CD4-positive, CD25-positive, alpha-beta regulatory T cell (primary cell): ENCODE results near the gene KIAA0319L. TPM values are rescaled to one million over a fixed set of nuclear protein-coding genes. Genes with fewer than 3 reads are reported as not detected.

ENCODE experiments used
- ATAC-seq, 2 donors: fragments of 150-1000 bp; cut with Tn5 transposase; one replicate each; pipeline ENCODE4 v1.10.0; 2021; ENCODE audit warnings: low read depth in 2 of 2, moderate number of reproducible peaks in 2 of 2, moderate library complexity in 1 of 2
- DNase-seq, 3 donors: peaks; one replicate each; pipeline versions ENCODE4 v3.0.0 to v3.0.0-alpha.2; 2012 to 2022; ENCODE audit warnings: mixed read lengths in 1 of 3
- H3K27ac ChIP-seq: one replicate; pipeline ENCODE4 v1.7.0; 2013; ENCODE audit warnings: mild to moderate bottlenecking, low read length; ENCODE audit not compliant: insufficient read depth, poor library complexity, severe bottlenecking
- H3K27me3 ChIP-seq: one replicate; pipeline ENCODE4 v1.7.0; 2013; ENCODE audit warnings: low read length; ENCODE audit not compliant: control insufficient read depth, insufficient read depth
- H3K36me3 ChIP-seq: one replicate; pipeline ENCODE4 v1.7.0; 2013; ENCODE audit warnings: mild to moderate bottlenecking, low read length, moderate library complexity; ENCODE audit not compliant: control insufficient read depth, insufficient read depth
- H3K4me1 ChIP-seq: 2 replicates; pipeline ENCODE4 v1.7.0; 2013; ENCODE audit warnings: mild to moderate bottlenecking, low read length; ENCODE audit not compliant: insufficient read depth, control insufficient read depth, poor library complexity, severe bottlenecking
- H3K4me3 ChIP-seq: one replicate; pipeline ENCODE4 v1.7.0; 2013; ENCODE audit warnings: low read depth, mild to moderate bottlenecking, low read length, moderate library complexity
- H3K9me3 ChIP-seq, 2 experiments: 1 replicate in 1 of 2; 2 replicates in 1 of 2; pipeline ENCODE4 v1.7.0; 2013; ENCODE audit warnings: low read length in 2 of 2, mild to moderate bottlenecking in 1 of 2, moderate library complexity in 1 of 2; ENCODE audit not compliant: control insufficient read depth in 2 of 2
- H3K27ac Mint-ChIP-seq, 3 donors: one replicate each; pipeline ENCODE4 v1.8.0; 2020 to 2022; ENCODE audit warnings: mild to moderate bottlenecking in 3 of 3, mixed read lengths in 3 of 3, moderate library complexity in 2 of 3
- H3K27me3 Mint-ChIP-seq: one replicate; pipeline ENCODE4 v1.8.0; 2022; ENCODE audit warnings: mild to moderate bottlenecking, mixed read lengths
- H3K36me3 Mint-ChIP-seq: one replicate; pipeline ENCODE4 v1.8.0; 2020; ENCODE audit warnings: mixed read lengths
- H3K4me1 Mint-ChIP-seq, 4 donors: one replicate each; pipeline ENCODE4 v1.8.0; 2020 to 2022; ENCODE audit warnings: mixed read lengths in 4 of 4, mild to moderate bottlenecking in 1 of 4
- H3K4me3 Mint-ChIP-seq, 4 donors: one replicate each; pipeline ENCODE4 v1.8.0; 2020 to 2022; ENCODE audit warnings: mild to moderate bottlenecking in 4 of 4, mixed read lengths in 4 of 4, moderate library complexity in 3 of 4
- H3K9me3 Mint-ChIP-seq, 7 donors: one replicate each; pipeline ENCODE4 v1.8.0; 2020 to 2022; ENCODE audit warnings: mixed read lengths in 7 of 7, mild to moderate bottlenecking in 3 of 7, moderate library complexity in 2 of 7
- polyA plus RNA-seq, 4 donors: library from polyadenylated mRNA; unstranded; fragments of 300-500 nt; fragmentation: Illumina TruSeq; gene quantifications; one replicate each; pipeline ENCODE4 v1.2.3, GENCODE V29; 2021
- total RNA-seq: library from RNA; stranded (reverse); gene quantifications from one replicate; pipeline ENCODE4 v1.2.3, GENCODE V29; 2022

KIAA0319L gene
- total and polyA plus RNA-seq, 5 donors from 2014 or later: 16.2 to 72.4 (median 17.6) TPM

DNA sequence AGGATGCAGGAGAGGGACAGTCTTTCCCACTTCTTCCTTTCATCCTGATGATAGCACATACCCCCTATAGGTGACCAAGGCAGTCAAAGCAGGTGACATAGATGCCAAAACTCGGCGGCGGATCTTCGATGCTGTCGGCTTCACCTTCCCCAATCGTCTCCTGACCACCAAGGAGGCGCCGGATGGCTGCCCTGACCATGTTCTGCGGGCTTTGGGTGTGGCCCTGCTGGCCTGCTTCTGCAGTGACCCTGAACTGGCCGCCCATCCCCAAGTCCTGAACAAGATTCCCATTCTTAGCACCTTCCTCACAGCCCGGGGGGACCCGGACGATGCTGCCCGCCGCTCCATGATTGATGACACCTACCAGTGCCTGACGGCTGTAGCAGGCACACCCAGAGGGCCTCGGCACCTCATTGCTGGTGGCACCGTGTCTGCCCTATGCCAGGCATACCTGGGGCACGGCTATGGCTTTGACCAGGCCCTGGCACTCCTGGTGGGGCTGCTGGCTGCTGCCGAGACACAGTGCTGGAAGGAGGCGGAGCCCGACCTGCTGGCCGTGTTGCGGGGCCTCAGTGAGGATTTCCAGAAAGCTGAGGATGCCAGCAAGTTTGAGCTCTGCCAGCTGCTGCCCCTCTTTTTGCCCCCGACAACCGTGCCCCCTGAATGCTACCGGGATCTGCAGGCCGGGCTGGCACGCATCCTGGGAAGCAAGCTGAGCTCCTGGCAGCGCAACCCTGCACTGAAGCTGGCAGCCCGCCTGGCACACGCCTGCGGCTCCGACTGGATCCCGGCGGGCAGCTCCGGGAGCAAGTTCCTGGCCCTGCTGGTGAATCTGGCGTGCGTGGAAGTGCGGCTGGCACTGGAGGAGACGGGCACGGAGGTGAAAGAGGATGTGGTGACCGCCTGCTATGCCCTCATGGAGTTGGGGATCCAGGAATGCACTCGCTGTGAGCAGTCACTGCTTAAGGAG, 3.3 kb upstream of the KIAA0319L start:
- Histone ChIP-seq H3K27me3 (no peaks in the 10 kb centered on the region), H3K27ac (peak overlapping the region; percentile 17), H3K4me1 (peaks cover 28% of the 10 kb centered on the region), H3K9me3 (no peaks in the 10 kb centered on the region), H3K4me3 (no peak overlapping the region), H3K36me3 (peaks cover 3% of the 10 kb centered on the region)
- Mint-ChIP-seq H3K36me3 (peaks cover 12% of the 10 kb centered on the region), H3K27ac (peak overlapping the region in 1 of 3 donors; percentile 88), H3K9me3 (peaks cover 0 to 1% (median 0%) of the 10 kb centered on the region in 7 donors), H3K27me3 (no peaks in the 10 kb centered on the region), H3K4me1 (peaks cover 12 to 58% (median 33%) of the 10 kb centered on the region in 4 donors), H3K4me3 (peak overlapping the region; percentile 31 to 68 (median 54))
- ATAC-seq (no peak), DNase-seq (no peak)

DNA sequence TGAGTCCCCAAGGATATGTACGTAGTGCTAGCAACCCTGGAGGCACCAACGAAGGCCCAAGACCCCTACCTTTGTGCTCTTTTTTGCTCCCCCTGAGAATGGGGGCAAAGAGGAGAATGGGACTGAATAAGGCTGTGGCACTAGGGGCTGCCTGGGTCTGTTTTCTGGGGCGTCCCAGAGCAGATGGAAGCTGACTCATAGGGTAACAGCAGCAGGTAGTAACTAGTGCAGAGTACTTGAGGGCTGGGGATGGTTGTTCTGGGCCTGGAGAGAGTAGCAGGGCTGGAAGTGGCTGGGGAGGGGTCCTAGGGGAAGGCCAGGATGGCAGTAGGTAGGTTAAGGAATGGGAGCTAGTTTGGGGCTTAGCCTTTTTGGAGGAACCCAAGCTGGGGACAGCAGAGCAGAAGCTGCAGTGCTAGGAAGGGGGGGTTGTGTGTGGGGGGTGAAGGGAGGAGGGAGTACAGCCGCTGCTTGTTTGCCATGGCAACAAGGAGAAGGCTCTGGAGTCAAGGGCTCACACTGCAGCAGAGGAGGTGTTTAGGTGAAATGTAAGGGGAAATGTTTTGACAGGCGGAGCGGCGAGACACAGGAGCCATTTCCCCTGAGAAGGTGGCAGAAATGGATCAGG, 2.2 kb upstream of the KIAA0319L start:
- ATAC-seq (no peak), DNase-seq (no peak)
- Histone ChIP-seq H3K4me3 (no peak overlapping the region), H3K27me3 (no peaks in the 10 kb centered on the region), H3K9me3 (no peaks in the 10 kb centered on the region), H3K4me1 (peaks cover 38% of the 10 kb centered on the region), H3K27ac (peak overlapping the region; percentile 83), H3K36me3 (peaks cover 3% of the 10 kb centered on the region)
- H3K36me3 Mint-ChIP-seq: peaks cover 7% of the 10 kb centered on the region
- peak overlapping the region; percentile 31 to 98 (median 64) for H3K4me3 Mint-ChIP-seq
- peaks cover 20 to 63% (median 37%) of the 10 kb centered on the region in 4 donors for H3K4me1 Mint-ChIP-seq
- H3K27ac Mint-ChIP-seq: peak overlapping the region; percentile 57 to 88 (median 65)
- H3K27me3 Mint-ChIP-seq: no peaks in the 10 kb centered on the region
- H3K9me3 Mint-ChIP-seq: peaks cover 0 to 1% (median 0%) of the 10 kb centered on the region in 7 donors

DNA sequence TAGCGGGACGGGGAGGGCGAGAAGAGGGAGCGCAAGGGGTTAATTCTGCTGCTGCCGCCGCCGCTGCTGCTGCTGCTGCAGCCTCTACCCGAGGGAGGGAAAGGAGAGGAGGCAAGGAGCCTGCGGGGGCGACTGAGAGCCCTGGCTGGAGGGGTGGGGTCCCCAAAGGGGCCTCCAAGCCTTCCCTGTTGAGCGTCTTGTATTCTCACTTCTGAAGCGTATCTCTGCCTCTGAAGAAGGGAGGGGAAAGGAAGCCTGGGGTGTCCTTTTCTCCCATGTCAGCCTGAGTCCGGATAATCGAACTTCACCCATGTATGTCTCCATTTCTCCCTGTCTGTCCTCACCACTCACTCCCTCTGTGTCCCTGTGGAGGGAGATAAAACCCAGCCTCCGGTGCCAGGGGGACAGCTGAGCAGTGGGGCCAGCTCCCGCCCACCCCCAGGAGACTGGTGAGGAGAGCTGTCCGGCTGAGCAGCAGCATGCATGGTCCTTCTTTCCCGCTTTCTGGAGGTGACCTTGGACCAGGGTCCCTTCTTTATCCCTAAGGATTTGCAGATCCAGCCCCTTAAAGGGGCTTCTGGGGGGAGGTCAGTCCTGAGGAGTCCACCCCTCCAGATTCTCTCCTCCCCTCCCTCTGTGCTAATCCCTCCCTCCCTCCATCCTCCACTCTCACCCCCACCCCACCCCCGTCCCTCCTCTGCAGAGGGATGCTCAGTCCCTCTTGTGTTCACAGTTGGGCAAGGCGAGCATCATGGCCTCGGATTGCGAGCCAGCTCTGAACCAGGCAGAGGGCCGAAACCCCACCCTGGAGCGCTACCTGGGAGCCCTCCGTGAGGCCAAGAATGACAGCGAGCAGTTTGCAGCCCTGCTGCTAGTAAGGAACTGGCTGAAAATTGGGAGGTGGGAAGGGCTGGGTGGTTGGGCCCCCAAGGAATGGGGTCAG, 1.4 kb upstream of the KIAA0319L start:
- ATAC-seq (no peak), DNase-seq (peak; percentile 21 to 35 (median 33))
- Histone ChIP-seq H3K4me3 (peak overlapping the region; percentile 78), H3K27me3 (no peaks in the 10 kb centered on the region), H3K4me1 (peaks cover 42% of the 10 kb centered on the region), H3K9me3 (no peaks in the 10 kb centered on the region), H3K27ac (peak overlapping the region; percentile 83), H3K36me3 (peaks cover 10% of the 10 kb centered on the region)
- H3K36me3 Mint-ChIP-seq: peaks cover 5% of the 10 kb centered on the region
- H3K4me1 Mint-ChIP-seq: peaks cover 27 to 68% (median 42%) of the 10 kb centered on the region in 4 donors
- H3K4me3 Mint-ChIP-seq: peak overlapping the region; percentile 97 to 100 (median 98)
- peaks cover 0 to 1% (median 0%) of the 10 kb centered on the region in 7 donors for H3K9me3 Mint-ChIP-seq
- no peaks in the 10 kb centered on the region for H3K27me3 Mint-ChIP-seq
- peak overlapping the region; percentile 95 to 97 (median 96) for H3K27ac Mint-ChIP-seq

DNA sequence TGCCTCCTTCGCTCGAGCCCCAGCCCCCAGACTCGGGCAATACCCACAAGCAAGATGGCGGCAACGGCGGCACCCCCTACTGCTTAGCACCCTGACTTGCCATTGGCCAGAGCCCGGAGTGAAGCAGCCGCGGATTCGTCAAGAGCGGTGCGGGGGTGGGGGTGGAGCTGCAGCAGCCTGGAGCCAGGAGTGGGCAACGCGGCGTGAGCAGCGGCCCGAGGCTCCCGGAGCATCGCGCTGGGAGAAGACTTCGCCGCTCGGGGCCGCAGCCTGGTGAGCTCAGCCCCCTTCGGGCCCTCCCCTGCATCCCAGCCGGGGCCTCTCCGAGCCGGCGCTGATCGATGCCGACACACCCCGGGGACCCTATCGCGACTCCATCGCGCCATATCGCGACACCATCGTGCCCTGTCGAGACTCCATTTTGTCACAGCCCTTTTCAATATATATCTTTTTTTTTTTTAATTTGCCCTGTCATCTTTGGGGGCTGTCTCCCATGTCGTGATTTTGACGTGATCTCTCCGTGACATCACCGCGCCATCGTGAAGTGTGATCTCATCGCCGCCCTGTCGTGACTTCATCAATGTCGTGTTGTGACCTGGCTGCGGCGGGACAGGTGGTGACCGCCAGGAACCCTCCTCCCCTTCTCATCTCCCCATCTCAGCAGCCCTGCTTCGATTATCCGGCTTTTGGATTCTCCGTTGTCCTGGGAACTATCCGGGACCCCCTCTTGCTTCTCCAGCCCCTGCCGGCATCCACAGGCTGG, 589 bp upstream of the KIAA0319L start, which contains the start of gene NCDN:
TSS of gene NCDN (plus strand) at position 189 of the 763 bp plus-strand sequence. CDS start at position 581, 392 bp downstream.
- Mint-ChIP-seq H3K27me3 (no peaks in the 10 kb centered on the region), H3K4me3 (peak within 1 kb of the TSS; percentile 97 to 100 (median 98)), H3K9me3 (peaks cover 0 to 1% (median 0%) of the 10 kb centered on the region in 7 donors), H3K4me1 (peaks cover 31 to 68% (median 47%) of the 10 kb centered on the region in 4 donors), H3K27ac (peak within 1 kb of the TSS; percentile 96 to 97 (median 97)), H3K36me3 (peaks cover 5% of the 10 kb centered on the region)
- Histone ChIP-seq H3K9me3 (no peaks in the 10 kb centered on the region), H3K27me3 (no peaks in the 10 kb centered on the region), H3K36me3 (peaks cover 16% of the 10 kb centered on the region), H3K27ac (peak within 1 kb of the TSS; percentile 83), H3K4me1 (peaks cover 43% of the 10 kb centered on the region), H3K4me3 (peak within 1 kb of the TSS; percentile 85)
- DNase-seq (peak; percentile 94 to 98 (median 94)), ATAC-seq (peak; percentile 95 to 96)

DNA sequence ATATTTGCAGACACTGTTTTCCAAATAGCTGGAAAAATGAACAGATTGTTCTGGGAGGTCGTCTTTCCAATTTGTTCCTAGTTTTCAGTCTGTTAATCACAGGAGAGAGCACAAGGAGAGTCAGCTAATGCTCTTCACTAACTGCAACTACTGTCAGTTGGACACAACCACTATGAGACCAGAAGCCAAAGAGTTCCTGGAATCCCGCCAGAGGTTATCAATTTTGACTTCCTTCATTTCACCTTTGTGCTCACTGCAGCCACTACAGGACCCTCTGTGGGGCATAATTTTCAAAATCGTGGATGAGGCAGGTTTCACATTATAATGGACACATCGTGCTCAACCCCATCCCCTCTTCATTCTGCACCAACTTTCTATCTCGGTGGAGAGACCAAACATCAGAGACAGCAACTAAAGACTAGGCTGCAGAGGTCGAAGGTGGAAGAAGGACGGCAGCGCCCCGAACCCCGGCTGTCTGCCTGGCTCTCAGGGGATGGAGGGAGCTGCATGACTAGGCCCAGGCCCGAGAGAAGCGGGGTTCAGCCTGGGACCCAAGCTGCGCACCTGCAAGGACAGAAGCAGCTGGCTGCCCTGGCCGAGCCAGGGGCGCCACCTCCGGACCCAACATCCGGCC, 602 bp downstream of the KIAA0319L start:
- Histone ChIP-seq H3K36me3 (peaks cover 27% of the 10 kb centered on the region), H3K4me1 (peaks cover 43% of the 10 kb centered on the region), H3K27me3 (no peaks in the 10 kb centered on the region), H3K9me3 (no peaks in the 10 kb centered on the region), H3K4me3 (peak overlapping the region; percentile 85), H3K27ac (peak overlapping the region; percentile 83)
- peaks cover 9% of the 10 kb centered on the region for H3K36me3 Mint-ChIP-seq
- peak overlapping the region; percentile 82 to 96 (median 93) for H3K27ac Mint-ChIP-seq
- peaks cover 0 to 1% (median 0%) of the 10 kb centered on the region in 7 donors for H3K9me3 Mint-ChIP-seq
- H3K4me3 Mint-ChIP-seq: peak overlapping the region; percentile 97 to 100 (median 98)
- DNase-seq (no peak), ATAC-seq (no peak)
- no peaks in the 10 kb centered on the region for H3K27me3 Mint-ChIP-seq
- H3K4me1 Mint-ChIP-seq: peaks cover 31 to 71% (median 49%) of the 10 kb centered on the region in 4 donors

DNA sequence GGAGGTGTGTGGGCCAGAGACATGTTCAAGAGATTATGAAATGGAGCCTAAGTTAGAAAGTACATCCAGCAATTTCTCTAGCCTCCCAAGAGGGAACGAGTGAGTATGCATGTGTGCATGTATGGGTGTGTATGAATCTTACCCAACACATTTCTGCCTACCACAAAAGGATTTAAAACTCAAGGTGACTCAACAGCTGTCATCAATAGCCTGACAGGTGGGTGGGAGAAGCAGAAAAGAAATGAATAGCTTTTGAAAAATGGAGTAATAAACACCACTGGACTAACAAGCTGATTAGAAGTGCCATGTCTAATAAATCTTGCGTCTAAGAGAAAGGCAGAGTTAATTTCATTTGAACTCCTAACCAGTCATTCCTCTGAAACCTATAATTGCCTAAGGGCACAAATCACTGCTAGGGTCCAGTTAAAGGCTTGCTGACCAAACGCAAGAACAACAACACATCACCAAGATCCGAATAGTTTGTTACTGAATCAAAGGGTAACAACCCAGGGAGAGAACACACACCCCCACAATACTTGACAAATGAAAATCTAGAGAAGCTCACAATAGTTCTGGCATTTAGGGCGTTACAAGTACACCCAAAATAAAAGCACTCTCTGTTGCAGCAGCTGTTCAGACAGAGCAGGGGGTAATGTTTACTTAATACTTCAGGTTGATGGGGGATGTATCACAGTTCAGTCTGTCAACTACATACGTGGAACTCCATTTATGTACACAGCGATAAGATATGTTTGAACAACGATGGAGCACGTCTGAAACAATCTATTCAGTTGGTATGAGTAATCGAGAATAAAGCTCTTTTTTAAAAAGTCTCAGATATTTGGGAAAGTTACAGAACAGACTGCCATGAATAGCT, 1.4 kb downstream of the KIAA0319L start:
- DNase-seq (no peak), ATAC-seq (no peak)
- Mint-ChIP-seq H3K27me3 (no peaks in the 10 kb centered on the region), H3K36me3 (peaks cover 5% of the 10 kb centered on the region), H3K4me3 (peak overlapping the region; percentile 97 to 100 (median 98)), H3K4me1 (peaks cover 31 to 66% (median 48%) of the 10 kb centered on the region in 4 donors), H3K27ac (peak overlapping the region; percentile 40 to 96 (median 93)), H3K9me3 (no peaks in the 10 kb centered on the region)
- Histone ChIP-seq H3K4me3 (peak overlapping the region; percentile 85), H3K36me3 (peaks cover 35% of the 10 kb centered on the region), H3K27ac (no peak overlapping the region), H3K27me3 (no peaks in the 10 kb centered on the region), H3K9me3 (no peaks in the 10 kb centered on the region), H3K4me1 (peaks cover 43% of the 10 kb centered on the region)
